Measurements from ENCODE around the gene GRIP2.

The GRIP2 gene

GRCh38 chr3:14459384-14459783 lies 80.8 kb downstream of the GRIP2 start:
- no peak overlapping the region for H3K4me2 ChIP-seq (ENCODE audit: low read length)
- H3K9ac ChIP-seq (ENCODE audit: low read length) = no peak overlapping the region
- no peaks in the 10 kb centered on the region for H3K9me3 ChIP-seq (ENCODE audit: low read length)
- H3K36me3 ChIP-seq (ENCODE audit: insufficient read depth, low read length) = peaks cover 87% of the 10 kb centered on the region
- no peaks in the 10 kb centered on the region for H3K27me3 ChIP-seq (ENCODE audit: insufficient read depth, low read length)
- H2AFZ ChIP-seq (ENCODE audit: low read length) = no peak overlapping the region
- no peak overlapping the region for H3K4me3 ChIP-seq (ENCODE audit: low read depth, low read length, poor library complexity, severe bottlenecking)
- H3K79me2 ChIP-seq (ENCODE audit: insufficient read depth, low read length) = no peaks in the 10 kb centered on the region
- peaks cover 7% of the 10 kb centered on the region for H3K4me1 ChIP-seq (ENCODE audit: insufficient read depth, low read length, severe bottlenecking)
- H3K27ac ChIP-seq (ENCODE audit: low read depth, low read length, poor library complexity, severe bottlenecking) = no peak overlapping the region
- no peaks in the 10 kb centered on the region for H3F3A ChIP-seq (ENCODE audit: insufficient read depth, low read length)
- H3K9me2 ChIP-seq (ENCODE audit: low read depth, low read length) = no peaks in the 10 kb centered on the region
- TF ChIP-seq CTCF (IDR thresholded peaks at IDR 0.05; ENCODE audit: low read length) = no peak
- H4K20me1 ChIP-seq (ENCODE audit: insufficient read depth, low read length) = no peaks in the 10 kb centered on the region

- Histone ChIP-seq H3K79me2 (ENCODE audit: insufficient read depth, low read length) (no peaks in the 10 kb centered on the region), H3K27ac (ENCODE audit: low read depth, low read length, poor library complexity, severe bottlenecking) (peak overlapping the region; percentile 26), H3K27me3 (ENCODE audit: insufficient read depth, low read length) (no peaks in the 10 kb centered on the region), H4K20me1 (ENCODE audit: insufficient read depth, low read length) (no peaks in the 10 kb centered on the region), H3K36me3 (ENCODE audit: insufficient read depth, low read length) (peaks cover 85% of the 10 kb centered on the region), H3K4me1 (ENCODE audit: insufficient read depth, low read length, severe bottlenecking) (peaks cover 15% of the 10 kb centered on the region), H3K4me3 (ENCODE audit: low read depth, low read length, poor library complexity, severe bottlenecking) (no peak overlapping the region), H3K4me2 (ENCODE audit: low read length) (no peak overlapping the region), H2AFZ (ENCODE audit: low read length) (no peak overlapping the region), H3F3A (ENCODE audit: insufficient read depth, low read length) (no peaks in the 10 kb centered on the region), H3K9me3 (ENCODE audit: low read length) (no peaks in the 10 kb centered on the region), H3K9ac (ENCODE audit: low read length) (no peak overlapping the region), H3K9me2 (ENCODE audit: low read depth, low read length) (no peaks in the 10 kb centered on the region)
- TF ChIP-seq CTCF (IDR thresholded peaks at IDR 0.05; ENCODE audit: low read length) = no peak
- TF ChIP-seq EZH2 (IDR thresholded peaks at IDR 0.05; ENCODE audit: borderline replicate concordance, low read length) = no peak
Measured at GRCh38 chr3:14458434-14459275, 81.5 kb downstream of the GRIP2 start.

GRCh38 chr3:14457999-14458398 lies 82.1 kb downstream of the GRIP2 start:
- Histone ChIP-seq H3K4me1 (ENCODE audit: insufficient read depth, low read length, severe bottlenecking) (peaks cover 21% of the 10 kb centered on the region), H3F3A (ENCODE audit: insufficient read depth, low read length) (no peaks in the 10 kb centered on the region), H3K79me2 (ENCODE audit: insufficient read depth, low read length) (no peaks in the 10 kb centered on the region), H3K4me3 (ENCODE audit: low read depth, low read length, poor library complexity, severe bottlenecking) (no peak overlapping the region), H3K27ac (ENCODE audit: low read depth, low read length, poor library complexity, severe bottlenecking) (peak overlapping the region; percentile 26), H3K9ac (ENCODE audit: low read length) (no peak overlapping the region), H3K36me3 (ENCODE audit: insufficient read depth, low read length) (peaks cover 84% of the 10 kb centered on the region), H3K9me3 (ENCODE audit: low read length) (no peaks in the 10 kb centered on the region), H2AFZ (ENCODE audit: low read length) (no peak overlapping the region), H3K4me2 (ENCODE audit: low read length) (no peak overlapping the region), H3K27me3 (ENCODE audit: insufficient read depth, low read length) (no peaks in the 10 kb centered on the region), H3K9me2 (ENCODE audit: low read depth, low read length) (no peaks in the 10 kb centered on the region), H4K20me1 (ENCODE audit: insufficient read depth, low read length) (no peaks in the 10 kb centered on the region)
- TF ChIP-seq CTCF (IDR thresholded peaks at IDR 0.05; ENCODE audit: low read length) (no peak), EZH2 (IDR thresholded peaks at IDR 0.05; ENCODE audit: borderline replicate concordance, low read length) (no peak)

Measured in OCI-LY1 (cell line).